SW 1271 (cell line): Measurements from ENCODE around the gene FBXL15.

Experiments
- DNase-seq, 2 experiments: peaks; one replicate each; lab custom pipeline; 2025; lab: John Stamatoyannopoulos, UW

The FBXL15 gene

DNA sequence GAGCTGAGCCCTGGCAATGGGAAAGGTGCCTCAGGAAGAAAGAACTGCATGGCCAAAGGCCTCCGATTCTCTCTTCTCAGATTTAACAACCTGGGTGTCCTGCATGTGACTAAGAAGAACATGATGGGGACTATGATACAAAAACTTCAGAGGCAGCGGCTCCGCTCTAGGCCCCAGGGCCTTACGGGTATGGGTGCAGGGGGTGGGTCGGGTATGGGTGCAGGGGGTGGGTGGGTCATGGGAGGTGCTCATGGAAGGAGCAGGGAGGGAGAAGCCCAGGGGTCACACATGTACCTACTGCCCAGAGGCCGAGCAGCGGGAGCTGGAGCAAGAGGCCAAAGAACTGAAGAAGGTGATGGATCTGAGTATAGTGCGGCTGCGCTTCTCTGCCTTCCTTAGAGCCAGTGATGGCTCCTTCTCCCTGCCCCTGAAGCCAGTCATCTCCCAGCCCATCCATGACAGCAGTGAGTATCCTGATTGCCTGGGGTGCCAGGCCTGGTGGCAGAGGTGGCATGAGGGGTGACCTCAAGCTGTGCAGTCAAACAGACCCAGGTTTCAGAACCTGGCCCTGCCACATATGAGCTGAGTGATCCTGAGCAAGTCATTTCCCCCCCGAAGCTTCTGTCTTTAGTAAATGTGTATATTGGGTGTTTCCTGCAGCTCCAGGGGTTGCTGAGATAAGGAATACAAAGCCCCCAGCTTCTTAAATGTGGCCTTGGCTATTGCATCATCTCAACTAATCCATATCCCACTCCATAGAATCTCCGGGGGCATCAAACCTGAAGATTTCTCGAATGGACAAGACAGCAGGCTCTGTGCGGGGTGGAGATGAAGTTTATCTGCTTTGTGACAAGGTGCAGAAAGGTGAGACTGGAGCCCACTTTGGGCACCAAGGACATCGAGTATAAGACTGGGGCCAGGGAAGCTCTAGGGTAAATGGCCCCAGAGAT lies 23.1 kb upstream of the FBXL15 start:
- DNase-seq = no peak

DNA sequence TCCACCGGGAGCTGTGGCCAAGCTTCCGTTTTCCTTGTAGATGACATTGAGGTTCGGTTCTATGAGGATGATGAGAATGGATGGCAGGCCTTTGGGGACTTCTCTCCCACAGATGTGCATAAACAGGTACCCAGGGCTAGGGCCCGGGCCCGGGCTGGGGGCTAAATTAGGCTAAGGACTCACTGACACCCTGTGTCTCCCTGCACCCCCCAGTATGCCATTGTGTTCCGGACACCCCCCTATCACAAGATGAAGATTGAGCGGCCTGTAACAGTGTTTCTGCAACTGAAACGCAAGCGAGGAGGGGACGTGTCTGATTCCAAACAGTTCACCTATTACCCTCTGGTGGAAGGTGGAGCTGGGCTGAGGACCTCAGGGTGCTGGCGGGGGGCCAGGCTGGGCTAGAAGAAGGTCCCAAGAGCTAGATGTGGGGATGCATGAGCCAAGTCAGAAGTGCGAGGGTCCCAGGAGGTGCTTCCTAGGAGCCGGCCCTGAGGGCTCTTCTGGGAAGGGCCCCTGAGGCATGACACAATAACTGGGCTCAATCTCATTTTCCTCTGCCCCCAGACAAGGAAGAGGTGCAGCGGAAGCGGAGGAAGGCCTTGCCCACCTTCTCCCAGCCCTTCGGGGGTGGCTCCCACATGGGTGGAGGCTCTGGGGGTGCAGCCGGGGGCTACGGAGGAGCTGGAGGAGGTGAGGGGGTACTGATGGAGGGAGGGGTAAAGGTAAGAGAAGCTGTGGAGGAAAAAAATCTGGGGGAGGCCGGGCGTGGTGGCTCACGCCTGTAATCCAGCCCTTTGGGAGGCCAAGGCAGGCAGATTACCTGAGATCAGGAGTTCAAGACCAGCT lies 22.2 kb upstream of the FBXL15 start:
- DNase-seq = no peak

DNA sequence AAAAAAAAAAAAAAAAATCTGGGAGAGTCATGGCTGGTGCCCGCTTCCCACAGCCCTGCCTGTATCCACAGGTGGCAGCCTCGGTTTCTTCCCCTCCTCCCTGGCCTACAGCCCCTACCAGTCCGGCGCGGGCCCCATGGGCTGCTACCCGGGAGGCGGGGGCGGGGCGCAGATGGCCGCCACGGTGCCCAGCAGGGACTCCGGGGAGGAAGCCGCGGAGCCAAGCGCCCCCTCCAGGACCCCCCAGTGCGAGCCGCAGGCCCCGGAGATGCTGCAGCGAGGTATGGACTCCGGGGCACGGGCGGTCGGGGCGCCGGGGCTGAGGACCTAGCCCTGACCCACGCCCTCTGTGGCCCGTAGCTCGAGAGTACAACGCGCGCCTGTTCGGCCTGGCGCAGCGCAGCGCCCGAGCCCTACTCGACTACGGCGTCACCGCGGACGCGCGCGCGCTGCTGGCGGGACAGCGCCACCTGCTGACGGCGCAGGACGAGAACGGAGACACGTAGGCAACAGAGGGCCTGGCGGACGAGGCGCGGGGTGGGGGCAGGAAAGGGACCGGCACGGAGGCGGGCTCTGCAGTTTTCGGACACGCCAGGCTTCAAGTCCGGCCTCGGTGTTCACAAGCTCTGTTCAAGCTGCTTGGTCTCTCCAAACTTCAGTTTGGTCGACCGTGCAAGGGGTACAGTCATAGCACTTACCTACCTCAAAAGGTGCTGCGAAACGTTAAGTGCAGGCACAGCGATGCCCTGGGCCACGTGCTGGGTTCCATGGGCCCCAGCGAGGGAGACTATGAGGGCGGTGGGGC lies 21.2 kb upstream of the FBXL15 start:
- peak; percentile 52 to 69 for DNase-seq

DNA sequence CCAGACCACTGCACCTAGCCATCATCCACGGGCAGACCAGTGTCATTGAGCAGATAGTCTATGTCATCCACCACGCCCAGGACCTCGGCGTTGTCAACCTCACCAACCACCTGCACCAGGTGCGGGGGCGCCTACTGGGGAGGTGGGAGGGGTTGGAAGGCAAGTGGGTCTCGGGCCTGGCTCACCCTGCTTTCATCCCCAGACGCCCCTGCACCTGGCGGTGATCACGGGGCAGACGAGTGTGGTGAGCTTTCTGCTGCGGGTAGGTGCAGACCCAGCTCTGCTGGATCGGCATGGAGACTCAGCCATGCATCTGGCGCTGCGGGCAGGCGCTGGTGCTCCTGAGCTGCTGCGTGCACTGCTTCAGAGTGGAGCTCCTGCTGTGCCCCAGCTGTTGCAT lies 20.6 kb upstream of the FBXL15 start:
- no peak for DNase-seq

DNA sequence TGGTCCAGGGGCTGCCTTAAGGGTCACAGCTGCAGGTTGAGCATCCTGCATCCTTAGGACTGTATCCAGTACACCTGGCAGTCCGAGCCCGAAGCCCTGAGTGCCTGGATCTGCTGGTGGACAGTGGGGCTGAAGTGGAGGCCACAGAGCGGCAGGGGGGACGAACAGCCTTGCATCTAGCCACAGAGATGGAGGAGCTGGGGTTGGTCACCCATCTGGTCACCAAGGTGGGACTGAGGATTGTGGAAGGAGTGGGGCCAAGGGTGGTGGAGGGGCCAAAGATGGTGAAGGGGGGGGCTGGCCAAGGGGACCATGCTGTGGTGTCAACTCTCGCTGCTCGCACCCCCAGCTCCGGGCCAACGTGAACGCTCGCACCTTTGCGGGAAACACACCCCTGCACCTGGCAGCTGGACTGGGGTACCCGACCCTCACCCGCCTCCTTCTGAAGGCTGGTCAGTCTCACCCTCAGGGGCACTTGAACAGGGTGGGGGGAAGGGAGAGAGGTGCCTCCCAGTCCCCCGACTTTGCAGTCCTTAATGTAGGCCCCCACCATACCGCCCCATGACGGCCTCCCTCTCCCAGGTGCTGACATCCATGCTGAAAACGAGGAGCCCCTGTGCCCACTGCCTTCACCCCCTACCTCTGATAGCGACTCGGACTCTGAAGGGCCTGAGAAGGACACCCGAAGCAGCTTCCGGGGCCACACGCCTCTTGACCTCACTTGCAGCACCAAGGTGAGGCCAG lies 19.9 kb upstream of the FBXL15 start:
- no peak for DNase-seq

DNA sequence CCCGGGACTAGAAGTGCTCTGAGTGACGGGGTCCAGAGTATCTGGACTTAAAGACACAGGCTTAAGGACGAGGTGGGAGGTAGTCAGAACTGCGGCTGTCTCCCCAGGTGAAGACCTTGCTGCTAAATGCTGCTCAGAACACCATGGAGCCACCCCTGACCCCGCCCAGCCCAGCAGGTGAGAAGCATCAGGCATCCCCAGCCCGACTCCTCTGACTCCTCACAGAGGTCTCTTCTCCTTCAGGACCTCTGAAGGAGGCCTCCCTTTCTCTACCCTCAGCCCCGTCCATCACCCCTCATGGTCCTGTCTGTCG lies 19.3 kb upstream of the FBXL15 start:
- no peak for DNase-seq

DNA sequence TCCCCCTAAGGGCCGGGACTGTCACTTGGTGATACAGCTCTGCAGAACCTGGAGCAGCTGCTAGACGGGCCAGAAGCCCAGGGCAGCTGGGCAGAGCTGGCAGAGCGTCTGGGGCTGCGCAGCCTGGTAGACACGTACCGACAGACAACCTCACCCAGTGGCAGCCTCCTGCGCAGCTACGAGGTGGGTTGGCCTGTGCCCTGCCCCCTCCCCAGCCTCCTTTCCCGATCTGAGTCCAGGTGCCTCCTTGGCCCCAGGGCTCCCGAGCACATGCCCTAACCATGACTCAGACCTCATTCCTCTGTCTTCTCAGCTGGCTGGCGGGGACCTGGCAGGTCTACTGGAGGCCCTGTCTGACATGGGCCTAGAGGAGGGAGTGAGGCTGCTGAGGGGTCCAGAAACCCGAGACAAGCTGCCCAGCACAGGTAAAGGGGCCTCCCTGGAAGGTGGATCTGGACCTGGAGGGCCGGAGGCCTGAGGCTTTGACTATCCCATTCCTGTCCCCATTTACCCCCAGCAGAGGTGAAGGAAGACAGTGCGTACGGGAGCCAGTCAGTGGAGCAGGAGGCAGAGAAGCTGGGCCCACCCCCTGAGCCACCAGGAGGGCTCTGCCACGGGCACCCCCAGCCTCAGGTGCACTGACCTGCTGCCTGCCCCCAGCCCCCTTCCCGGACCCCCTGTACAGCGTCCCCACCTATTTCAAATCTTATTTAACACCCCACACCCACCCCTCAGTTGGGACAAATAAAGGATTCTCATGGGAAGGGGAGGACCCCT lies 18.7 kb upstream of the FBXL15 start:
- DNase-seq = peak; percentile 10 to 58

DNA sequence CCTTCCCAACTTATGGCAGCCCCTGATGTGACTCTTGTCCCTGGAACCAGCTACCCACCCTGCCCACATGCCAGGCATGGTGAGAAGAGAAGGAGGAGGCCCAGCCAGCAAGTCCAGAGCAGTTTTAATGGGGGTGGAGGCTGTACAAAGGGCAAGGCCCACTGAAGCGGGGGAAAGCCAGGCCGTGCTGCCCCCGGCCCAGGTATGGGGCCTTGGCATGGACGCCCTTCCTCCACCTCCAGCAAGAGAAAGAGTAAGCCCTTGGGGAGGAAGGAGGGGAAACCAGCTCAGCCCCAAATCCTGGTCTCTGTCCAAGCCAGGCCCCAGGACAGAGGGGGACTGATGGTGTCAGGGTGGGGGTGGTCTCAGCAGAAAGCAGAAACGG lies 18.1 kb upstream of the FBXL15 start:
- no peak for DNase-seq

DNA sequence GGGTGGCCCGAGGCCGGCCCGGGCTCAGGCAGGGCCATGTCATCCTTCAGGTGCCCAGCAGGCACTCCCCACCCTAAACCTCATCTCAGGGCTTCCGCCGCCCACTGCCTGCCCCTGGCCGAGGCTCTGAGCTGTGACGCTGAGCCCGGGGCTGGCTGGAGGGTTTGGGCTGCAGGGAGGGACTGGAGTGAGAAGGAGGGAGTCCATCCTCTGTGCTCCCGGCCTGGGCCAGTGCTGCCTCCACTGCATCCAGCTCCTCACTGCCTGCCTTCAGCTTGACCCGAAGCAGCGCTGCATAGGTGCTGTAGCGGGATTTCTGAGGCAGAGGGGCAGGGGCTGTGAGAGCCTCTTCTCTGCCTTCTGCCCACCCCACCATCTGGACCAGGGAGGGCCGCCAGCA lies 17.5 kb upstream of the FBXL15 start:
- no peak for DNase-seq

DNA sequence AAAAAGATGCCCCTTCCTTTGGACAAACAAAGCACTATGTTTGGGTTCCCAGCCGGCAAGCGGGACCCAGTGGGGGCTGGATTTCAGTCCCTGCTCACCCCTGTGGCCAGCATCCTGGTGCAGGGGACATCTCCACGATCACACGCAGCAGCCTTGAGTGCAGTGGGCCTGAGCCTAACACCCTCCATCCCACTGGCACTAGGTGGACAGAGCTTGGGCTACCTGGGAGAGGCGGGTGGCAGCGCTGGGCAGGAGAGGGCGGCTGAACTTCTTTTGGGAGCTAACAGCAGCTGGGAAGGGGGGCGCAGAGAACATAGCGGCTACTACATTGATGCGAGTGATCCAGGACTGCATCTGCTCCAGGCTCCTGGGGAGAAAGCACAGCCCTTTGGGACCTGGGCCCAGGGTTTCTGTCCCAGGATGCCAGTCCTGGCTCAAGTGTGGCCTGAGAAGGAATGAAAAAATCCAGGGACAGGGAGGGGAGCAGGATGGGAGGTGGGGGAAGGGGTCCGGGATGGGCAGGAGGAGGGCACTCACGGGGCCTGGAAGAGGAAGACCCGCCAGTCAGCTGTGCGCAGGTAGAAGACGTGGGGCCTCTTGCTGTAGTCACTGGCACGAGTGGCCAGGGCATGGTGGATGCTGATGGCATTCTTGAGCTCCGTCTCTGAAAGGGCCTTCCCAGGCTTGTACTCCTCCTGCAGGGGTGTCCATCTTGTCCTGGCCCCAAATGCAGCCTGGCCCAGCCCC lies 16.1 kb upstream of the FBXL15 start:
- no peak for DNase-seq

DNA sequence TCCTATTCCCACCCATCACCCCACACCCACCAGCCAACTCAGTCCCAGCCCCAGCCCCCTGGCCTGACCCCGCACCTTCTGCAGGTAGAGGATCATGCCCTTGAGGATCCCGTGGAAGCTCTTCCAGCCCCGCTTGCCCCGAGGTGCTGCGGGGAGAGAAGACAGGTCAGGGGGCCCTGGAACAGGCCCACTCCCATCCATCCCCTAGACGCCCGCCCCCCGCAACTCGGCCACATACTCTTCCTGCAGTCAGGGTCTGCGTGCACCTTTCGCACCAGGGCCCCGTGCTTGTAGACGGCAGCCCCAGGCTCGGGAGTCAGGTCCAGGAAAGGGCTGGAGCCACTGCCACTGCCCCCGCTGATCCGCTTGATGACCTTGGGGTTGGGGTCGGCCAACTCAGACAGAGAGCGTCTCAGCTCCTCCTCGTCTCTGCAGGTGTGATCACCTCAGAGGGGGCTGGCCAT lies 15.5 kb upstream of the FBXL15 start:
- DNase-seq = no peak

DNA sequence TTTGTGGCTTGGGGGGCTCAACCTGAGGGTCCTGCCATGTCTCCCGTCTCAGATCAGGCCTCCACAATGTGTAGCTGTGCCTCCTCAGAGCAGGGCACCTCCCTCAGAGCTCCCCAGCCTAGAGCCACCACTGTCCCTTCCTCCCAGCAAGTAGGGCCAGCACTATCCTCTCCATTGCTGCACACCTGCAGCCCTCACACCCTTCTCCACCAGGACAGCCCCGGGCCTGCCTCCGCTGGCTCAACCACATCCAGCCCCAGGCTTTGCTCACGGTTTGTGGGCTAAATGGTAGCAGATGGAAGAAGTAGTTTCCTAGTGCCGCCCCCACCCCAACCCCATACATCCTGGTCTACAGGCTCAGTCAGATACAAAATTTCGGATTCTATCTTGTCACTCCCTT lies 15.0 kb upstream of the FBXL15 start:
- DNase-seq = no peak

DNA sequence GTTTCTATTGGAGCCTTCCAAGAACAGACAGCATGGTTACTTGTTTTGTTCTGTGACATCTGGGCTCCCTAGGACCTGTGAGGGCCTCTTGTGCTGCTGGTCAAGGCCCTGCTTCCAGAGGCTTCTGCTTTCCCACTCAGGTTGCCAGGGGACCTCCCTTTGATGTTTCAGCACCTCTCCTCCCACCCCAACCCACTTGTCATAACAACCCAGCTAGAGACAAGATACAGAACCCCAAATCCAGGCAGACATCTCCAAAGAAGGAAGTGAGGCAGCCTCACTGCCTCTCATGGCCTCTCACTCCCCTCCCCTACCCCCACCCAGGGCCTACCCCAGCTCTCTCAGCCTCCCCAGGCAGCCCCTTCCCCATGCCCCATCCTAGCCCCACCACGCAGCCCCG lies 13.8 kb upstream of the FBXL15 start:
- DNase-seq = no peak

DNA sequence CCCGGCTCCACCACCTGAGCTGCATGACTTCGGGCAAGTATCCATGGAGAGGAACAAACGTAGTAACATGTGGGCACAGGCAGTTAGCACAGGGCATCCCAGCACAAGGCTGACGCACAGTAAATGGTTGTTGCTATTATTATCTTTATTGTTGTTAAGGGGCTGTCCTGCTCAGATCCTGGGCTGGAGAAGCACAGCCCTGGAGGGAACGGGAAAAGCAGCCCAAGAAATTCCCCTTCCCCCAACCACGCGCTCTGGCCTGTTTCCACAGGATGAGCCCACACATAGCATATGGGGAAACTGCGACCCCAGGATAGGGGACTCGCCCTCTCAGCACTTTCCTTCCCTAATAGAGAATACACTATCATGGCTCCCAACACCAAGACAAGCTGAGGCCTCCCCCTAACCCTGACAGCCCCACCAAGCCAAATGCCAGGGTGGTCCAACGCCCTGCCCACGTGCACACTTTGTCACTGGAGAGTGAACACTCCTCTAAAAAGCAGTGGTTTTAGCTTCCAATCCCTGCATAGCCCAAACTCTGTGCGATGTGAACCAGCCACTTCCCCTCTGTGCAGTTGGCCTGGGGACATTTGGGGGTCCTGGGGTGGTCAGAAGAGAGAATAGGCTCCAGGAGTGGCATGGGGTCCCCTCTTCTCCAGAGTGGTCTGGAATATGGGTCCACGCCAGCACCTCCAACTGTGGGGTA lies 13.1 kb upstream of the FBXL15 start:
- no peak for DNase-seq

DNA sequence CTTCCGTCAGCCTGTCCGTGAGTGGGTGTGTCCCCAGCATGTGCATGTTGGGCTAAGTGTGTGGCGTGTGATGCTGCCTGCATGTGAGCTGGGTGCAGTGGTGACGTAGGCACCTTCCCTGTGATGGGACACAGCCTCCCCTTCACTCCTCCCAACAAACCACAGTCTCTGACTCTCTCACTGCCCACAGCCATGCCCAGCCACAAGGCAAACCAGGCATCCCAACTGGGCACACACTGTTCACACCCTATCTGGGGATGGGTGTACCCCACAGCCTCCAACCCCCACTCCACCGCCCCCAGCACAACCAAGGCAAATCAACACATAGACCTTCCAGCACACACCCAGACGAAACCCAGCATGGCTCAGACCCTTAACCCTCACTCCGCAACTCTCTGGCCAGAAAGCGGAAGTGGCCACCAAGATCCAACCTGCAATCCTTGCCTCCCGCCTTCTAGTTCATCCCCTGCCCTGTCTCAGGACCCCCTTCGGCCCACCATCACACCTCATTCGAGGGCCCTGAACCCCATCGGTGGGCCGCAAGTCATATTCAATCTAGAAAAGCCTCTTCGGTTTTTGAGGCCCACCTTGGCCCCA lies 12.4 kb upstream of the FBXL15 start:
- no peak for DNase-seq

DNA sequence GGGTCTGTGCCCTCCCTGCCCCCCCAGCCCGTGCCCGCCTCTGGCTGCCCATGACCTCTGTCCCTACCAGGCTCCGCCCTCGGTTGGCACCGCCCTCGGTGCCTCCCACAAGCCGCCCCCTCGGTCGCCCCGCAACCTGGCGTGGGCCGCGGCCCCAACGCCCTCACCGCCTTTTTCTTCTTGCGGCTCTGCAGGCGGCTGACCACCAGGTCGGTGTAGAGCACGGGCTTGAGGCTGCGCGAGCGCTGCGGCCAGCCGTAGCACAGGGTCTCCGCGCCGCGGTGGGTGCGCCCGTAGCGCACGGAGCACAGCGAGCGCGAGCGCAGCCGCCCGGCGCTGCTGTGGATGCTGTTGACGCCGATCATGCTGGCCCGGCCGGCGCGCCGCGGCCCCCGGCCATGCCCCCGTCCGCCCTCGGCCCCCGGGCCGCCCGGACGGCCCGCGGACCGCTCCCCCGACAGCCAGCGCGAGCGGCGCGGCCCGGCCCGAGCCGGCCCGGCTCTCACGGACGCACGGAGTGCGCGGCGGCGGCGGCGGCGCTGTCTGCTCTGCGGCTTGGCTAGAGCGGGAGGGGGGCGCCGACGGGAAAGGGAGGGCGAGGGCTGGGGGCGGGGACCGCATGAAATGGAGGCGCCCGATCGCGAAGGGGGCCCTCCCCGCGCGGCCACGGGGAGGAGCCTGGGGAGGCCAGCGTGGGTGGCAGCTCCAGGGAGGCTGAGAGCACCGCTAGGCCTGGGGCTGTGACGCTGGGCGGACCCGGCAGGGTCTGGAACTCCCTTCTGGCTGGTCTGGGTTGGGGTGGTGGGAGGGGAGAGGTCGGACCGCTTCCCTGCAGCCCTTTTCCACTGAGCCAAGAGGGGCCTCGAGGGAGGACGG lies 11.7 kb upstream of the FBXL15 start:
- peak in 1 of 2 experiments; percentile 17 for DNase-seq

DNA sequence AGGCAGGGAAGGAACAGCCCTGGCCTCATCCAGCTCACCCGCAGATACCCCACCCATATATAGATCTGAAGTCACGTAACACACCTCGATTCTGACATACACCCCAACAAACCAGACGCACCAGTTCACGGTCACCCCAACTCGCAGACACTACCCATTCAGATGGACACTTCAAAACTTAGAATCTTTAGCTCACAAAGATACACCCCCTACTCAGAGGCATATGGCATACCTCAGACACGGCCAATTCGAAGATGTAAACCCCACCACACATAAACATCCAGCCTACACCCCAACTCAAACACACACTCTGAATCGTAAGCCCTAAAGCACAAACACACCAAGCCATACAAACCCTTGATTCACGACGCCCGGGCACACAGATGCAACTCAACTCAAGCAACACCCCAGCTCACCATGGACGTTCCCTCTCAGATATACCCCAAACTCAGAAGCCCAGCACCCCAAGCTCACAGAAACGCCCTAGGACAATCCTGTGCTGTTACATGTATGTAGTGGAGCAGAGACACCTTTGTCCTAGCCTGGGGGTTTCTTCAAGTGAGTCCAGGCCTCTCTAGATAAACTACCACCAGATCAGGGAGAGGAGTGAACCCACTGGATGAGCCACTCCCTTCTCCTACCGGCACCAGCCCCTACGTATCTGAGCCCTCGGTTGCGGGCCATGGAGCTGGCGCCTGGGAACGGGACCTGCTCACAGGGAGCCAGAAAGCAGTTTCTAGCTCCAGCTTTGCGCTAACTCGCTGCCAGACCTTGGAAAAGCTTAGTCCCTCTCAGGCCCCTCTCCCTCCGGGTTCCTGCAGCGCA lies 10.8 kb upstream of the FBXL15 start:
- DNase-seq = no peak
